Astrocyte (in vitro differentiated cells and primary cell): Measurements from ENCODE around the gene SUPT20H. TPM values are rescaled to one million over a fixed set of nuclear protein-coding genes. Genes with fewer than 3 reads are reported as not detected.

Experiments
- DNase-seq: peaks from one replicate; pipeline ENCODE4 v3.0.0-alpha.2; 2010; ENCODE audit warnings: low read depth
- FAIRE-seq: peaks from 2 replicates; lab custom pipeline; 2011; peaks lifted over from hg19 to GRCh38; lab: Jason Lieb, UNC
- H2AFZ ChIP-seq: 2 replicates; pipeline ENCODE4 v1.6.0; 2012; ENCODE audit warnings: low read depth, low read length, inconsistent platforms
- H3K27ac ChIP-seq: 2 replicates; pipeline ENCODE4 v1.5.1; 2011; ENCODE audit warnings: low read depth, low read length, inconsistent platforms
- H3K27me3 ChIP-seq: 2 replicates; pipeline ENCODE4 v1.6.0; 2011; ENCODE audit warnings: low read length, inconsistent platforms; ENCODE audit not compliant: insufficient read depth
- H3K36me3 ChIP-seq: 2 replicates; pipeline ENCODE4 v1.5.1; 2011; ENCODE audit warnings: low read length, inconsistent platforms; ENCODE audit not compliant: insufficient read depth
- H3K4me1 ChIP-seq: 2 replicates; pipeline ENCODE4 v1.5.1; 2011; ENCODE audit warnings: low read length, inconsistent platforms; ENCODE audit not compliant: insufficient read depth
- H3K4me2 ChIP-seq: 2 replicates; pipeline ENCODE4 v1.6.0; 2012; ENCODE audit warnings: low read length, inconsistent platforms
- H3K4me3 ChIP-seq: 2 replicates; pipeline ENCODE4 v1.5.1; 2011; ENCODE audit warnings: low read depth, mild to moderate bottlenecking, low read length, inconsistent platforms; ENCODE audit not compliant: insufficient read depth
- H3K79me2 ChIP-seq: 2 replicates; pipeline ENCODE4 v1.6.0; 2012; ENCODE audit warnings: mild to moderate bottlenecking, low read length, inconsistent platforms; ENCODE audit not compliant: insufficient read depth
- H3K9ac ChIP-seq: 2 replicates; pipeline ENCODE4 v1.6.0; 2012; ENCODE audit warnings: mild to moderate bottlenecking, low read length, inconsistent platforms
- H3K9me3 ChIP-seq: 2 replicates; pipeline ENCODE4 v1.5.1; 2012; ENCODE audit warnings: low read depth, mild to moderate bottlenecking, low read length, inconsistent platforms; ENCODE audit not compliant: insufficient read depth
- H4K20me1 ChIP-seq: 2 replicates; pipeline ENCODE4 v1.6.0; 2012; ENCODE audit warnings: low read length, inconsistent platforms; ENCODE audit not compliant: insufficient read depth
- H3K27ac Mint-ChIP-seq: one replicate; pipeline ENCODE4 v1.8.0; 2021; ENCODE audit warnings: mild to moderate bottlenecking, mixed read lengths; ENCODE audit not compliant: unreplicated experiment
- H3K27me3 Mint-ChIP-seq: one replicate; pipeline ENCODE4 v1.8.0; 2021; ENCODE audit warnings: low read depth, mixed read lengths; ENCODE audit not compliant: unreplicated experiment
- H3K36me3 Mint-ChIP-seq: one replicate; pipeline ENCODE4 v1.8.0; 2021; ENCODE audit warnings: low read depth, mixed read lengths; ENCODE audit not compliant: unreplicated experiment
- H3K4me1 Mint-ChIP-seq: one replicate; pipeline ENCODE4 v1.8.0; 2021; ENCODE audit warnings: low read depth, mixed read lengths; ENCODE audit not compliant: unreplicated experiment
- H3K4me3 Mint-ChIP-seq: one replicate; pipeline ENCODE4 v1.8.0; 2021; ENCODE audit warnings: mild to moderate bottlenecking, moderate library complexity, mixed read lengths; ENCODE audit not compliant: unreplicated experiment
- H3K9me3 Mint-ChIP-seq: one replicate; pipeline ENCODE4 v1.8.0; 2021; ENCODE audit warnings: mild to moderate bottlenecking, mixed read lengths; ENCODE audit not compliant: unreplicated experiment
- EZH2 ChIP-seq: IDR thresholded peaks from 2 replicates; pipeline ENCODE4 v1.6.1; 2012; ENCODE audit warnings: mild to moderate bottlenecking, low read length, inconsistent platforms; ENCODE audit not compliant: insufficient read depth
- total RNA-seq: library from RNA; stranded (reverse); gene quantifications from 2 replicates; pipeline ENCODE4 v1.2.1, GENCODE V29; 2021
- TF ChIP-seq, protein P1 (sequence below): IDR thresholded peaks from 2 replicates; pipeline ENCODE4 v1.5.1; 2011; ENCODE audit warnings: low read depth, mild to moderate bottlenecking, inconsistent platforms, low read length, moderate library complexity; ENCODE audit not compliant: insufficient read depth

The SUPT20H gene
- total RNA-seq, 1 donor from 2014 or later = 87.7 TPM

DNA sequence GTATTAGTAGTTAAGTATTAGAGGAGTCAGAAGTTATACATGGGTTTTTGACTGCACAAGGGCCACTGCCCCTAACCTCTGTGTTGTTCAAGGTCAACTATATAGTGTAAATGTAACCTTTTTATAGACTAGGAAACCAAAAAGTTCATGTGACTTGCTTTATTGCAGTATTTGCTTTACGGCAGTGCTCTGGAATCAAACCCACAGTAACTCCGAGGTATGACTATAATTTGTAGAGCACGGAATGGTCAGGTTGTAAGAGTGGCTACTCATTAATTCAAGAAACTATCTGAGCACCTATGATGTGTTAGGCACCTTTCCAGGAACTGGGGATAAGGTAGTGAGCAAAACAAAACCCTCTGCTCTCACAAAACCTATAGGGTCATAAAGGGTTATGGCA lies 22.2 kb downstream of the SUPT20H start:
- Histone ChIP-seq H2AFZ (no peak overlapping the region), H3K27me3 (no peaks in the 10 kb centered on the region), H3K4me1 (no peaks in the 10 kb centered on the region), H3K9ac (no peak overlapping the region), H4K20me1 (peaks cover 6% of the 10 kb centered on the region), H3K9me3 (no peaks in the 10 kb centered on the region), H3K4me2 (no peak overlapping the region), H3K36me3 (peaks cover 73% of the 10 kb centered on the region), H3K79me2 (peaks cover 4% of the 10 kb centered on the region), H3K27ac (no peak overlapping the region), H3K4me3 (no peak overlapping the region)
- no peak for TF ChIP-seq EZH2
- TF ChIP-seq, protein P1, sequence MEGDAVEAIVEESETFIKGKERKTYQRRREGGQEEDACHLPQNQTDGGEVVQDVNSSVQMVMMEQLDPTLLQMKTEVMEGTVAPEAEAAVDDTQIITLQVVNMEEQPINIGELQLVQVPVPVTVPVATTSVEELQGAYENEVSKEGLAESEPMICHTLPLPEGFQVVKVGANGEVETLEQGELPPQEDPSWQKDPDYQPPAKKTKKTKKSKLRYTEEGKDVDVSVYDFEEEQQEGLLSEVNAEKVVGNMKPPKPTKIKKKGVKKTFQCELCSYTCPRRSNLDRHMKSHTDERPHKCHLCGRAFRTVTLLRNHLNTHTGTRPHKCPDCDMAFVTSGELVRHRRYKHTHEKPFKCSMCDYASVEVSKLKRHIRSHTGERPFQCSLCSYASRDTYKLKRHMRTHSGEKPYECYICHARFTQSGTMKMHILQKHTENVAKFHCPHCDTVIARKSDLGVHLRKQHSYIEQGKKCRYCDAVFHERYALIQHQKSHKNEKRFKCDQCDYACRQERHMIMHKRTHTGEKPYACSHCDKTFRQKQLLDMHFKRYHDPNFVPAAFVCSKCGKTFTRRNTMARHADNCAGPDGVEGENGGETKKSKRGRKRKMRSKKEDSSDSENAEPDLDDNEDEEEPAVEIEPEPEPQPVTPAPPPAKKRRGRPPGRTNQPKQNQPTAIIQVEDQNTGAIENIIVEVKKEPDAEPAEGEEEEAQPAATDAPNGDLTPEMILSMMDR = no peak
- FAIRE-seq (no peak), DNase-seq (no peak)
- H3K9me3 Mint-ChIP-seq = peaks cover 6% of the 10 kb centered on the region
- H3K27me3 Mint-ChIP-seq = no peaks in the 10 kb centered on the region
- no peak overlapping the region for H3K27ac Mint-ChIP-seq
- H3K4me3 Mint-ChIP-seq = no peak overlapping the region
- H3K36me3 Mint-ChIP-seq = peaks cover 38% of the 10 kb centered on the region
- no peaks in the 10 kb centered on the region for H3K4me1 Mint-ChIP-seq

DNA sequence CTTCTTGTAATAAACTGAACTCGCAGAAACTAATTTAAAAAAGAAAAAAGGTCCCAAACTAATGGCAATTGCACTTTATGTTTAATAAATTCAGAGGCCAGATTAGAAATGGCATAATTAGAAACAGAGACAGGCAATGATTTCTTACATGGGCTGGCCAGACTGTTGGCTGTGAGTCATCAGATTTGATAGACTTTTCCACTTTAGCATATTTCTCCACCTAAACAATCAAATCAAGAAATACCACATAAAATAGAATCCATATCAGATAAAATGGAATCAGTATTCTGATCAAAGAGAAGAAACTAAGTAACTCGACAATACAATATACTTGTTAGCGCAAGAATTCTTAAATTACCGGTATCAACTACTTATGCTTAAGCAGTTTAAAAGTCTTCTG lies 29.9 kb downstream of the SUPT20H start:
- Mint-ChIP-seq H3K4me3 (no peak overlapping the region), H3K36me3 (peaks cover 20% of the 10 kb centered on the region), H3K4me1 (peaks cover 4% of the 10 kb centered on the region), H3K27ac (no peak overlapping the region), H3K27me3 (no peaks in the 10 kb centered on the region), H3K9me3 (peaks cover 6% of the 10 kb centered on the region)
- H3K4me3 ChIP-seq = no peak overlapping the region
- DNase-seq = peak; percentile 28
- H3K36me3 ChIP-seq = peaks cover 58% of the 10 kb centered on the region
- no peak overlapping the region for H3K4me2 ChIP-seq
- TF ChIP-seq, protein P1 = no peak
- TF ChIP-seq EZH2 = no peak
- H3K4me1 ChIP-seq = no peaks in the 10 kb centered on the region
- H3K9me3 ChIP-seq = no peaks in the 10 kb centered on the region
- H3K9ac ChIP-seq = no peak overlapping the region
- H3K27ac ChIP-seq = peak overlapping the region; percentile 10
- H4K20me1 ChIP-seq = peaks cover 4% of the 10 kb centered on the region
- FAIRE-seq = no peak
- H3K79me2 ChIP-seq = peaks cover 9% of the 10 kb centered on the region
- H2AFZ ChIP-seq = no peak overlapping the region
- no peaks in the 10 kb centered on the region for H3K27me3 ChIP-seq

DNA sequence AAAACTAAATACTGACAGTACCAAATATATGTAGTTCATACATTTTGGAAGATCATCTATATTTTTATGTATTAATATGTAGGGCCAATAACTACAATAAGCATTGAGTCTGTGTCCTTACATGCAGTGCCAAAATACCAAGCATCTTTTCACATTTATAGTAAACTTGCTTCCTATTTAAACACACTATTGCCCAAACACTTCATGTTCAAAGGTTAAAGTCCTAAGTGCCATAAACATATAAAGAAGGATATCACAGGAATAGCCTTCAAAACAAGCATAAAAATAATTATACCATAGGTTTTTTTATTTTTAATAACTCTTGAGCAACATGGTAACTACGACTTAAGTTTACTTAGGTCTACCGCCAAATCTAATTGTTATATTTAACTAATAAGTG lies 31.8 kb downstream of the SUPT20H start:
- no peak overlapping the region for H3K4me2 ChIP-seq
- H3K4me3 ChIP-seq = no peak overlapping the region
- no peaks in the 10 kb centered on the region for H3K27me3 ChIP-seq
- Mint-ChIP-seq H3K36me3 (peaks cover 9% of the 10 kb centered on the region), H3K4me3 (no peak overlapping the region), H3K9me3 (peaks cover 3% of the 10 kb centered on the region), H3K27ac (no peak overlapping the region), H3K4me1 (peaks cover 9% of the 10 kb centered on the region), H3K27me3 (no peaks in the 10 kb centered on the region)
- H2AFZ ChIP-seq = no peak overlapping the region
- DNase-seq (no peak), FAIRE-seq (no peak)
- no peaks in the 10 kb centered on the region for H3K4me1 ChIP-seq
- no peak overlapping the region for H3K9ac ChIP-seq
- no peaks in the 10 kb centered on the region for H3K9me3 ChIP-seq
- TF ChIP-seq, protein P1 = no peak
- TF ChIP-seq EZH2 = no peak
- H3K27ac ChIP-seq = no peak overlapping the region
- peaks cover 9% of the 10 kb centered on the region for H3K79me2 ChIP-seq
- peaks cover 4% of the 10 kb centered on the region for H4K20me1 ChIP-seq
- peaks cover 52% of the 10 kb centered on the region for H3K36me3 ChIP-seq
